ENCODE data around the gene NOC4L.

DNA sequence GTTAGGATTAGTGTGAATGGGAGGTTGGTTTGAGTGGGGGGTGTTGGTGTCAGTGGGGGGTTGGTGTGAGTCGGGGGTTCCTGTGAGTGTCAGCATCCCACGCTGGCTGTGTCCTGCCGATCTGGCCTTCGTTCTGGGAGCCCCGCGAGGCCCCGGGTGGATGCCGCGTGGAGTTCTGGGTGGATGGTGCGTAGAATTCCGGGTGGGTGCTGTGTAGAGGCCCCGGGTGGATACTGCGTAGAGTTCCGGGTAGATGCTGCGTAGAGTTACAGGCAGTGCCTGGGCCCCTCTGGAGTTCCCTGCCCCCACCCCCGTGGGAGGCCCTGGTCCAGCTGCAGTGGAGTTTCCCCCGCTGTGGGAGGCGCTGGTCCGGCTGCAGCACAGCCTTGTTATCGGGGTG is 8.7 kb downstream of the NOC4L start:
- TF ChIP-seq POLR2AphosphoS5 (IDR thresholded peaks at IDR 0.05), result no peak
- no peak for TF ChIP-seq POLR2A (IDR thresholded peaks at IDR 0.05)
- TF ChIP-seq, protein P1, sequence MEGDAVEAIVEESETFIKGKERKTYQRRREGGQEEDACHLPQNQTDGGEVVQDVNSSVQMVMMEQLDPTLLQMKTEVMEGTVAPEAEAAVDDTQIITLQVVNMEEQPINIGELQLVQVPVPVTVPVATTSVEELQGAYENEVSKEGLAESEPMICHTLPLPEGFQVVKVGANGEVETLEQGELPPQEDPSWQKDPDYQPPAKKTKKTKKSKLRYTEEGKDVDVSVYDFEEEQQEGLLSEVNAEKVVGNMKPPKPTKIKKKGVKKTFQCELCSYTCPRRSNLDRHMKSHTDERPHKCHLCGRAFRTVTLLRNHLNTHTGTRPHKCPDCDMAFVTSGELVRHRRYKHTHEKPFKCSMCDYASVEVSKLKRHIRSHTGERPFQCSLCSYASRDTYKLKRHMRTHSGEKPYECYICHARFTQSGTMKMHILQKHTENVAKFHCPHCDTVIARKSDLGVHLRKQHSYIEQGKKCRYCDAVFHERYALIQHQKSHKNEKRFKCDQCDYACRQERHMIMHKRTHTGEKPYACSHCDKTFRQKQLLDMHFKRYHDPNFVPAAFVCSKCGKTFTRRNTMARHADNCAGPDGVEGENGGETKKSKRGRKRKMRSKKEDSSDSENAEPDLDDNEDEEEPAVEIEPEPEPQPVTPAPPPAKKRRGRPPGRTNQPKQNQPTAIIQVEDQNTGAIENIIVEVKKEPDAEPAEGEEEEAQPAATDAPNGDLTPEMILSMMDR (IDR thresholded peaks at IDR 0.05 in 8 of 11, conservative IDR thresholded peaks at IDR 0.05 in 3 of 11), result no peak

Measured in spleen (tissue), 7 donors.